Measurements from ENCODE around the gene PHAF1.

The PHAF1 gene

GRCh38 chr16:67169642-67170167 is 60.0 kb downstream of the PHAF1 start:
- peak overlapping the region; percentile 38 for H3K4me3 ChIP-seq (ENCODE audit: low read depth, low read length)
- TF ChIP-seq, protein P1, sequence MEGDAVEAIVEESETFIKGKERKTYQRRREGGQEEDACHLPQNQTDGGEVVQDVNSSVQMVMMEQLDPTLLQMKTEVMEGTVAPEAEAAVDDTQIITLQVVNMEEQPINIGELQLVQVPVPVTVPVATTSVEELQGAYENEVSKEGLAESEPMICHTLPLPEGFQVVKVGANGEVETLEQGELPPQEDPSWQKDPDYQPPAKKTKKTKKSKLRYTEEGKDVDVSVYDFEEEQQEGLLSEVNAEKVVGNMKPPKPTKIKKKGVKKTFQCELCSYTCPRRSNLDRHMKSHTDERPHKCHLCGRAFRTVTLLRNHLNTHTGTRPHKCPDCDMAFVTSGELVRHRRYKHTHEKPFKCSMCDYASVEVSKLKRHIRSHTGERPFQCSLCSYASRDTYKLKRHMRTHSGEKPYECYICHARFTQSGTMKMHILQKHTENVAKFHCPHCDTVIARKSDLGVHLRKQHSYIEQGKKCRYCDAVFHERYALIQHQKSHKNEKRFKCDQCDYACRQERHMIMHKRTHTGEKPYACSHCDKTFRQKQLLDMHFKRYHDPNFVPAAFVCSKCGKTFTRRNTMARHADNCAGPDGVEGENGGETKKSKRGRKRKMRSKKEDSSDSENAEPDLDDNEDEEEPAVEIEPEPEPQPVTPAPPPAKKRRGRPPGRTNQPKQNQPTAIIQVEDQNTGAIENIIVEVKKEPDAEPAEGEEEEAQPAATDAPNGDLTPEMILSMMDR (IDR thresholded peaks at IDR 0.05; ENCODE audit: borderline replicate concordance, insufficient read depth, low read depth, low read length) = peak; percentile 67; the same call in 1 of the 2 replicates

DNA sequence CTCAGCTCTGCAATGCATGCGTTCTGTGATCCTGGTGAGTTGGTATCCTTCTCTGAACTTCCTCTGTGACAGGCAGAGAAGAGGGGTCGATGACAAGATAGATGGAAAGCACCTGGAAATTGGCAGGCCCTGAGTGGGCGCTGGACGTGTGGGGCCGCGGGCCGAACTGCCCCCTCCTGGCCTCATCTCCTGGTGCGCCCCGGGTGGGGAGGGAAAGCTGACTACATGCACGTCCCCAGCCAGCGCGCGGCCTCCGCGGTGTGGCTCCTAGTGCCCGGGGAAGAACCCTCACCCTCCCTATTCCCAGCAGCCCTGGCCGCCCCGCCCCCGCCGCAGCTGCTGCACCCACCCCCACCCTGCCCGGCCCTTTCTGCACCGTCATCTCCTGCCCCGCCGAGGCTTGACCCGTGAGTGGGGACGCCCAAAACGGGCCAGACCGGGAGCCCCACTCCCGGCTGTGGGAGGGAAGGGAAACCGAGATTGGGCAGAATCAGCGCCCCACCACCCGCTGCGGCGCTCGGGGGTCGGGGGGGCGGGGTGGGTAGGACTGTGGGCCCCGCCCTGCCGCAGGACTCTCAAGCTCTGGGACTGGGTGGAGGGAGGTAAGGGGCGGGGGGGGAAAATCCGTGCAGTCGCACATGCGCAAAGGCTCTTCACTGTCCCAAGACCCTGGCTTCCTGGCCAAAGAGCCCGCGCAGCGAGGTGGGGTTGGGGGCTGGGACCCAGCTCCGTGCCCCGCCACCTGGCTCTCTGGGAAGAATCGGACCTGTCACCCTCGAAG is 60.6 kb downstream of the PHAF1 start, which contains the start of gene NOL3:
TSS of gene NOL3 (plus strand) at position 371 of the 781 bp plus-strand sequence.
- TF ChIP-seq, protein P1 (IDR thresholded peaks at IDR 0.05; ENCODE audit: borderline replicate concordance, insufficient read depth, low read depth, low read length) = no peak
- peak within 1 kb of the TSS; percentile 38 for H3K4me3 ChIP-seq (ENCODE audit: low read depth, low read length)

- TF ChIP-seq, protein P1 (IDR thresholded peaks at IDR 0.05; ENCODE audit: borderline replicate concordance, insufficient read depth, low read depth, low read length) = no peak
- H3K4me3 ChIP-seq (ENCODE audit: low read depth, low read length) = peak overlapping the region; percentile 38
Observed at GRCh38 chr16:67170949-67171649, 61.4 kb downstream of the PHAF1 start.

- TF ChIP-seq, protein P1 (IDR thresholded peaks at IDR 0.05; ENCODE audit: borderline replicate concordance, insufficient read depth, low read depth, low read length) = no peak
Observed at GRCh38 chr16:67173323-67173722, 63.6 kb downstream of the PHAF1 start.

GRCh38 chr16:67173808-67174705 is 64.3 kb downstream of the PHAF1 start:
- peak overlapping the region; percentile 40 for H3K4me3 ChIP-seq (ENCODE audit: low read depth, low read length)

More at GRCh38 chr16:67173323-67173722, 63.6 kb downstream of the PHAF1 start:
- no peak overlapping the region for H3K4me3 ChIP-seq (ENCODE audit: low read depth, low read length)

GRCh38 chr16:67174706-67175231 is 65.0 kb downstream of the PHAF1 start:
- no peak overlapping the region for H3K4me3 ChIP-seq (ENCODE audit: low read depth, low read length)

More at GRCh38 chr16:67173808-67174705, 64.3 kb downstream of the PHAF1 start:
- TF ChIP-seq, protein P1 (IDR thresholded peaks at IDR 0.05; ENCODE audit: borderline replicate concordance, insufficient read depth, low read depth, low read length) = peak; percentile 16; the same call in 1 of the 2 replicates

More at GRCh38 chr16:67174706-67175231, 65.0 kb downstream of the PHAF1 start:
- TF ChIP-seq, protein P1 (IDR thresholded peaks at IDR 0.05; ENCODE audit: borderline replicate concordance, insufficient read depth, low read depth, low read length) = no peak

Data from GM12875 (cell line).